K562 (cell line): ENCODE data around the gene ABHD10. TPM values are rescaled to one million over a fixed set of nuclear protein-coding genes. Genes with fewer than 3 reads are reported as not detected.

ENCODE experiments used
- GTF2A2 ChIP-seq: IDR thresholded peaks from 2 replicates; pipeline ENCODE4 v1.6.1; 2016; ENCODE audit warnings: mild to moderate bottlenecking, missing genetic modification characterization, missing compliant biosample characterization
- NFXL1 ChIP-seq: fragments of 450-650 bp; formaldehyde crosslinking; IDR thresholded peaks from 2 replicates; pipeline ENCODE4 v1.4.0; 2021; ENCODE audit warnings: mild to moderate bottlenecking
- PCBP2 ChIP-seq: fragments of 200-400 bp; formaldehyde crosslinking; IDR thresholded peaks from 2 replicates; pipeline ENCODE4 v1.6.1; 2018; ENCODE audit warnings: low read length, low read depth, mild to moderate bottlenecking, moderate library complexity; ENCODE audit not compliant: poor library complexity, severe bottlenecking
- RBBP5 ChIP-seq: fragments of 200-600 bp; sonication (generic); IDR thresholded peaks from 2 replicates; pipeline ENCODE4 v1.6.1; 2012; ENCODE audit warnings: borderline replicate concordance, mild to moderate bottlenecking, low read length, control low read depth, inconsistent platforms; ENCODE audit not compliant: insufficient read depth, poor library complexity, severe bottlenecking
- SMC3 ChIP-seq: conservative IDR thresholded peaks from 2 replicates; pipeline ENCODE4 v1.6.1; 2011; ENCODE audit warnings: low read depth, low read length, improper control_type of control experiment; ENCODE audit not compliant: insufficient read depth
- STAG1 ChIP-seq: sonication (generic); formaldehyde crosslinking; IDR thresholded peaks from 2 replicates; pipeline ENCODE4 v1.5.0; 2020; ENCODE audit warnings: missing genetic modification reagents, borderline replicate concordance
- TEAD2 ChIP-seq: fragments of 450-650 bp; IDR thresholded peaks from 2 replicates; pipeline ENCODE4 v1.6.1; 2016; ENCODE audit warnings: missing genetic modification characterization, control low read depth, missing compliant biosample characterization
- ZNF318 ChIP-seq, 2 experiments: fragments of 450-650 bp; IDR thresholded peaks; 2 replicates each; pipeline ENCODE4 v1.6.1; 2016; ENCODE audit warnings: mild to moderate bottlenecking in 2 of 2, borderline replicate concordance in 1 of 2, low read depth in 1 of 2, moderate library complexity in 1 of 2
- polyA plus RNA-seq, 8 experiments: library from polyadenylated mRNA; depleted of rRNA in 4 of 8; stranded (reverse) in 5 of 8; unstranded in 3 of 8; fragments of >200 nt; fragmentation: Nextera tagmentation in 2 of 8; fragmentation: Illumina TruSeq in 1 of 8; extraction: Ambion mirVana in 2 of 8; extraction: Trizol in 1 of 8; gene quantifications; 2 replicates each; pipeline versions ENCODE4 v1.2.1 to v1.2.3, GENCODE V29; 2011 to 2014; ENCODE audit warnings: inconsistent platforms in 1 of 8, missing spikeins in 1 of 8
- total RNA-seq, 7 experiments: library from RNA; depleted of rRNA in 6 of 7; stranded (reverse); fragments of >200 nt in 6 of 7; fragmentation: Illumina TruSeq in 2 of 7; extraction: Trizol in 2 of 7; gene quantifications; 2 replicates each; pipeline versions ENCODE4 v1.2.1 to v1.2.3, GENCODE V29; 2011 to 2021; ENCODE audit warnings: low replicate concordance in 1 of 7

ABHD10 gene
- total and polyA plus RNA-seq, 9 of the 15 experiments (the other 6 are each of a cell fraction or from before 2014, with no cell fraction given) = 6.1 to 29.5 (median 11.5) TPM

GRCh38 chr3:111993038-111993437 is 14.2 kb downstream of the ABHD10 start (continued):
- TF ChIP-seq ZNF318 (IDR thresholded peaks at IDR 0.05; ENCODE audit: borderline replicate concordance in 1 of 2, low read depth in 1 of 2) (no peak), RBBP5 (no peak), TEAD2 (tag) (no peak), NFXL1 (no peak), SMC3 (no peak), STAG1 (CRISPR knock-in tag) (no peak), PCBP2 (no peak), GTF2A2 (no peak)
- TF ChIP-seq, all 486 proteins: peak for 0
